Gastrocnemius medialis (tissue), 4 donors: ENCODE data around the gene ZDHHC13.

ENCODE experiments used
- POLR2A ChIP-seq, 2 donors: fragments of 450-650 bp; IDR thresholded peaks; one replicate each; pipeline ENCODE4 v1.6.1; 2017; ENCODE audit warnings: antibody characterized with exemption in 2 of 2, mild to moderate bottlenecking in 2 of 2, moderate library complexity in 2 of 2
- TF ChIP-seq, protein P1 (sequence below), 5 experiments: fragments of 450-650 bp in 3 of 5; fragments of 200-600 bp in 2 of 5; sonication (generic) in 2 of 5; IDR thresholded peaks in 4 of 5; conservative IDR thresholded peaks in 1 of 5; 1 replicate in 4 of 5; 2 replicates in 1 of 5; pipeline ENCODE4 v1.5.1; 2016 to 2019; ENCODE audit warnings: antibody characterized with exemption in 5 of 5, mild to moderate bottlenecking in 3 of 5, moderate library complexity in 3 of 5

DNA sequence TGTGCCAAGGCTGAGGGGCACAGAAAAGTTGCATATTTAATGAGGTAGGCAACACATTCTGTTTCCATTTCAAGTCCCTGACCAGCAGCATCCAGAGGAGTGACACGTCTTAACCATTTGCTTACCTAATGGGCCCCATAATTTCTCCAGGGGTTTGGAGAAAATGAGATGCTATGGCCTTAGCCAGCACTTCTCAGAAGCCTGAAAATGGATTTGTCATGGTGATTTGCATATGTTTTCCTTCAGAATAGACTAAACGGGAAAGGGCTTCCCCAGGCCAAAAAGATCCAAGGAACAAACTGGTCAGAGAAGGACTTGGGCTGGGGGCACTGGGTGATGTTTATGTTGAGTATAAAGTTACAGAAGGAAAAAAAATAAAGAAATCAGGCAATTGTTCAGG, 68.1 kb downstream of the ZDHHC13 start:
- TF ChIP-seq, protein P1, sequence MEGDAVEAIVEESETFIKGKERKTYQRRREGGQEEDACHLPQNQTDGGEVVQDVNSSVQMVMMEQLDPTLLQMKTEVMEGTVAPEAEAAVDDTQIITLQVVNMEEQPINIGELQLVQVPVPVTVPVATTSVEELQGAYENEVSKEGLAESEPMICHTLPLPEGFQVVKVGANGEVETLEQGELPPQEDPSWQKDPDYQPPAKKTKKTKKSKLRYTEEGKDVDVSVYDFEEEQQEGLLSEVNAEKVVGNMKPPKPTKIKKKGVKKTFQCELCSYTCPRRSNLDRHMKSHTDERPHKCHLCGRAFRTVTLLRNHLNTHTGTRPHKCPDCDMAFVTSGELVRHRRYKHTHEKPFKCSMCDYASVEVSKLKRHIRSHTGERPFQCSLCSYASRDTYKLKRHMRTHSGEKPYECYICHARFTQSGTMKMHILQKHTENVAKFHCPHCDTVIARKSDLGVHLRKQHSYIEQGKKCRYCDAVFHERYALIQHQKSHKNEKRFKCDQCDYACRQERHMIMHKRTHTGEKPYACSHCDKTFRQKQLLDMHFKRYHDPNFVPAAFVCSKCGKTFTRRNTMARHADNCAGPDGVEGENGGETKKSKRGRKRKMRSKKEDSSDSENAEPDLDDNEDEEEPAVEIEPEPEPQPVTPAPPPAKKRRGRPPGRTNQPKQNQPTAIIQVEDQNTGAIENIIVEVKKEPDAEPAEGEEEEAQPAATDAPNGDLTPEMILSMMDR (IDR thresholded peaks at IDR 0.05 in 4 of 5, conservative IDR thresholded peaks at IDR 0.05 in 1 of 5) = no peak
- no peak for TF ChIP-seq POLR2A (IDR thresholded peaks at IDR 0.05)
